ENCODE measurements around the gene ARID5B.

Gene ARID5B

GRCh38 chr10:61906562-61906901 lies 5.0 kb downstream of the ARID5B start:
- no peak for DNase-seq

GRCh38 chr10:61907011-61907410 lies 5.5 kb downstream of the ARID5B start:
- DNase-seq = no peak

- no peak for DNase-seq
Observed at GRCh38 chr10:61907587-61907986, 6.1 kb downstream of the ARID5B start.

GRCh38 chr10:61910226-61910805 lies 8.8 kb downstream of the ARID5B start:
- DNase-seq = no peak

- DNase-seq = no peak
Observed at GRCh38 chr10:61910894-61911293, 9.4 kb downstream of the ARID5B start.

- no peak for DNase-seq
Observed at GRCh38 chr10:61911425-61911824, 9.9 kb downstream of the ARID5B start.

- no peak for DNase-seq
Observed at GRCh38 chr10:61912981-61913380, 11.5 kb downstream of the ARID5B start.

GRCh38 chr10:61918140-61918539 lies 16.6 kb downstream of the ARID5B start:
- no peak for DNase-seq

- no peak for DNase-seq
Observed at GRCh38 chr10:61918989-61919388, 17.5 kb downstream of the ARID5B start.

GRCh38 chr10:61919646-61920215 lies 18.2 kb downstream of the ARID5B start:
- no peak for DNase-seq

GRCh38 chr10:61921143-61921542 lies 19.6 kb downstream of the ARID5B start:
- DNase-seq = no peak

GRCh38 chr10:61923210-61923949 lies 21.9 kb downstream of the ARID5B start:
- DNase-seq = no peak

GRCh38 chr10:61923950-61924274 lies 22.4 kb downstream of the ARID5B start:
- DNase-seq = no peak

GRCh38 chr10:61929555-61929954 lies 28.1 kb downstream of the ARID5B start:
- no peak for DNase-seq

GRCh38 chr10:61931620-61932332 lies 30.3 kb downstream of the ARID5B start:
- no peak for DNase-seq

GRCh38 chr10:61933859-61934555 lies 32.5 kb downstream of the ARID5B start:
- no peak for DNase-seq

GRCh38 chr10:61935077-61935476 lies 33.6 kb downstream of the ARID5B start:
- DNase-seq = no peak

- DNase-seq = no peak
Observed at GRCh38 chr10:61936770-61937169, 35.3 kb downstream of the ARID5B start.

- DNase-seq = no peak
Observed at GRCh38 chr10:61937631-61938351, 36.3 kb downstream of the ARID5B start.

- no peak for DNase-seq
Observed at GRCh38 chr10:61939902-61940301, 38.4 kb downstream of the ARID5B start.

- DNase-seq = no peak
Observed at GRCh38 chr10:61941202-61941681, 39.7 kb downstream of the ARID5B start.

- DNase-seq = no peak
Observed at GRCh38 chr10:61942604-61943461, 41.3 kb downstream of the ARID5B start.
